SHP77 (cell line): ENCODE data around the gene LYRM4.
"Not testable (repeated sequence)": the region's sequence is repeated elsewhere in the genome, so short reads cannot be mapped to it uniquely, and the experiment has no call there.

Experiments used
- DNase-seq, 2 experiments: peaks; one replicate each; lab custom pipeline; 2025; lab: John Stamatoyannopoulos, UW

The LYRM4 gene

GRCh38 chr6:5121956-5122355 lies 138.8 kb downstream of the LYRM4 start:
- no peak for DNase-seq

- DNase-seq: no peak
Observed at GRCh38 chr6:5121479-5121878, 139.3 kb downstream of the LYRM4 start.

- DNase-seq: not testable (repeated sequence)
Observed at GRCh38 chr6:5120543-5120942, 140.2 kb downstream of the LYRM4 start.

GRCh38 chr6:5120011-5120410 lies 140.7 kb downstream of the LYRM4 start:
- DNase-seq: no peak

- no peak for DNase-seq
Observed at GRCh38 chr6:5119090-5119951, 141.4 kb downstream of the LYRM4 start.

GRCh38 chr6:5116243-5116991 lies 144.3 kb downstream of the LYRM4 start:
- no peak for DNase-seq

- DNase-seq: no peak
Observed at GRCh38 chr6:5115168-5115567, 145.6 kb downstream of the LYRM4 start.

GRCh38 chr6:5113096-5113495 lies 147.7 kb downstream of the LYRM4 start:
- DNase-seq: no peak

GRCh38 chr6:5112066-5112799 lies 148.5 kb downstream of the LYRM4 start:
- no peak for DNase-seq

- DNase-seq: no peak
Observed at GRCh38 chr6:5111626-5112025, 149.1 kb downstream of the LYRM4 start.

- DNase-seq: no peak
Observed at GRCh38 chr6:5110246-5110645, 150.5 kb downstream of the LYRM4 start.

GRCh38 chr6:5109436-5109835 lies 151.3 kb downstream of the LYRM4 start:
- DNase-seq: no peak

- no peak for DNase-seq
Observed at GRCh38 chr6:5108536-5109150, 152.1 kb downstream of the LYRM4 start.

GRCh38 chr6:5108068-5108467 lies 152.7 kb downstream of the LYRM4 start:
- DNase-seq: no peak

- DNase-seq: no peak
Observed at GRCh38 chr6:5107341-5107740, 153.4 kb downstream of the LYRM4 start.

GRCh38 chr6:5105146-5105545 lies 155.6 kb downstream of the LYRM4 start:
- no peak for DNase-seq

- DNase-seq: no peak
Observed at GRCh38 chr6:5104667-5105066, 156.1 kb downstream of the LYRM4 start.

GRCh38 chr6:5103250-5103649 lies 157.5 kb downstream of the LYRM4 start:
- no peak for DNase-seq

- DNase-seq: no peak
Observed at GRCh38 chr6:5102267-5102970, 158.3 kb downstream of the LYRM4 start.

- DNase-seq: no peak
Observed at GRCh38 chr6:5100806-5101205, 159.9 kb downstream of the LYRM4 start.

GRCh38 chr6:5099537-5099936 lies 161.2 kb downstream of the LYRM4 start:
- DNase-seq: no peak
